HuH-7 (cell line): ENCODE measurements around the gene UBXN11.

Experiments used
- DNase-seq: peaks from one replicate; pipeline ENCODE4 v3.0.0; 2011; ENCODE audit warnings: low spot score

UBXN11 gene

DNA sequence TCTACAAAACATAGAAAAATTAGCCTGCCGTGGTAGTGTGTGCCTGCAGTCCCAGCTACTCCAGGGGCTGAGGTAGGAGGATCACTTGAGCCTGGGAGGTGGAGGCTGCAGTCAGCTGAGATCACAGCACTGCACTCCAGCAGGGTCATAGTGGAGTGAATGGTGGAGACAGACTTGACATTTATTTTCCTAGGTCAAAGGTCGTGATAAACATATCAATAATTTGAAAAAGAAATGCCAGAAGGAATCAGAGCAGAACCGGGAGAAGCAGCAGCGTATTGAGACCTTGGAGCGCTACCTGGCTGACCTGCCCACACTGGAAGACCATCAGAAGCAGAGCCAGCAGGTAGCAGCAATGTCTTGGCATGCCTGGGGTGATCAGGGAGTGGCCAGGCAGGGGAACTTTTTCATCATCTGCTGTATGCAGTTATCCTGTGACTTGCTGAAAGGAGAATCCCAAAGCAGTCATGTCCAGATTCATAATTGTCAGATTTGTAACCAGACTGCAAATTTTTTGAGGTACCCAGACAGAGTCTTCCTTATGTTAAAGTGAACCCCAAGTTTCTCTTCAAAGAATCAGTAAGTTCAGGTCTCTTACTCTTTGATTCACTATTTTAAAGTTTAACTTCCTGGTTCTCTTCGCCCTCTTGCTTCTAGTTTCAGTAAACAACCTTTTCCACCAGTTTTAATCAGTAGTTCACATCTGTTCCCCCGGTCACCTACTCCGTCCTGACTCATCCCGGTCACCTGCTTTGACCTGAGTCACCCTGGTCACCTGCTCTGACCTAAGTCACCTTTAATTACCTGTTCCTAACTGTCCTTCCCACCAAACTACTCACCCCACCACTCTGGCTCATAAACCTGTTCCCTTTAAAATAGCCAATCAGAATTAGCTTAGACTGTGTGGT is 37.9 kb downstream of the UBXN11 start:
- DNase-seq, result no peak

DNA sequence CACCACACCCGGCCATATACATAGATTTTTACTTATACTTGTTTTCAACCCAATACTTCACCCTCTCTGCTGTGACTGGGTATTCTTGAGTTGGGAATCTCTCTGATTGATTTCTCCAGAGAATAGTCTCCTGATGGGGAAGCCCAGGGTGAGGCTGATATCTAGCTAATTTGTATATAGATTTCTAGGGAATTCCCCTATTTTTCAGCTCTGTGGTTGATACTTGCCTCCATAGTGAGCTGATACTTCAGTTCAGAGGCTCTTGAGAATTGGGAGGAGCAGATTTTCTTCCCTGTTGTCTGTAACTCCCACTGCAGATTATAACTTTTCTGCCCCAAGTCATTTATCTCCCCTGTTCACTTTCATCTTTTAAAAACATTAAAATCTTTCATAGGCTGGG is 41.0 kb downstream of the UBXN11 start:
- no peak for DNase-seq

DNA sequence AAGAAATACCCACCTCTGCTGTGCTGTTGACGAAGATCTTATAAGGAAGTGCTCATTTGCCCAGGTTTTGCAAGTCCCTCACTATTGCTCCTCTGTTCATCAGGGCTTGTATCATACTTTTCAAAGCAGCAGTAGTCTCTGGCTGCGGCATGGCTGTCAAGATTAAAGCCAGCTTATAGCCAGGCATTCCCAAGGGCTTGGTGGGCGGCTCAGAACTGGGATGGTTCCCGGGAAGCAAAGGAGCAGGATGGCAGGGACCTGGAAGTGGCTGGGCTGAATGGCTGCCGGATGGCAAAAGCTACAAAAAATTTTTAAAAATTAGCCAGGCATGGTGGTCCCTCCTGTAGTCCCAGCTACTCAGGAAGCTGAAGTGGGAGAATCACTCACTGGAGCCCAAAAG is 43.2 kb downstream of the UBXN11 start:
- DNase-seq, result no peak

DNA sequence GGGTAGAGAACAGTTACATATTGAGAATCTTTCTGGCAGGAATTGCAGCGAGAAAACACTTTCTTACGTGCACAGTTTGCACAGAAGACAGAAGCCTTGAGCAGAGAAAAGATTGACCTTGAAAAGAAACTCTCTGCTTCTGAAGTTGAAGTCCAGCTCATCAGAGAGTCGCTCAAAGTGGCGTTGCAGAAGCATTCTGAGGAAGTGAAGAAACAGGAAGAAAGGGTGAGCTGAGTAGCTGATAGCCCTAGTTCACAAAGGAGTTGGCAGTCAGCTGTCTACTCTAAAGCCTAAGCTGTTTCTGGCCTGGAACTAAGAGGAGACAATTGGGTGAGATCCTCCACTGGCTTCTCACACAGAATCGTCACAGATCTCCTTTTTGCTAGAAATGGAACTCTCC is 46.9 kb downstream of the UBXN11 start:
- no peak for DNase-seq

DNA sequence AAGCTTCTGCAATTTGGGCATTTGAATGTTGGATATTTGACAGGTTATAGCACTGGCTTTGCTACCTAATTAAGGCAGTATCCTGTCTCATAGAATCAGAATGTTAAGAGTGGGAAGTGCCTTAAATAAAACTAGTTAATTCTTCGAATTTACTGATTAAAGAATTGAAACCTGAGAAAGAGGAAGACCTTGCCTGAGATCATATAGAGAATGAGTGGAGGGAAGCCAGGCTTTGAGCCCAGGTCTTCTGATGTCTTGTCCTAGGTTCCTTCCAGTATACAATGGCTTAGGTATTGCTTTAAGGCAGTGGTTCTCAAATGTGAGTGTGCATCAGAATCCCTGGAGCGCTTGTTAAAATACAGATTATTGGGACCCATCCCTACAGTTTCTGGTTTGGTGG is 47.4 kb downstream of the UBXN11 start:
- DNase-seq, result no peak

DNA sequence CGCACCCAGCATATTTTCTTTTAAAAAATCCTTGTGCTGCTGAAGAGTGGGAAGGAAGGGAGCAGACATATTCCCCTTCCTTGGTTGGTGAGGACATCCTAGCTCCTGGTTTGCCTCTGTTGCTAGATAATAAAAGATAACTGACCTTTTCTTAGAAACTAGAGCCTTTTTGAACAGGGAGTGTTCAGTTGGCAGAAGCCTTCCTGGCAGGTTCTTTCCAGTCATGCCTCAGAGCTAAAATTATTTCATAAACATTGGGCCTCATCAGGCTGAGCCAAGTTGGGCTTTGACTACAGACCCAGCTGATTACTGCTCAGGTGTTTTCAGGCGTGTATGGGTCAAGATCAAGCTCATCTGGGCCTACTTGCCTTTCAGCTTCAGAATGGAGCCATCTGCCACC is 49.2 kb downstream of the UBXN11 start:
- no peak for DNase-seq

DNA sequence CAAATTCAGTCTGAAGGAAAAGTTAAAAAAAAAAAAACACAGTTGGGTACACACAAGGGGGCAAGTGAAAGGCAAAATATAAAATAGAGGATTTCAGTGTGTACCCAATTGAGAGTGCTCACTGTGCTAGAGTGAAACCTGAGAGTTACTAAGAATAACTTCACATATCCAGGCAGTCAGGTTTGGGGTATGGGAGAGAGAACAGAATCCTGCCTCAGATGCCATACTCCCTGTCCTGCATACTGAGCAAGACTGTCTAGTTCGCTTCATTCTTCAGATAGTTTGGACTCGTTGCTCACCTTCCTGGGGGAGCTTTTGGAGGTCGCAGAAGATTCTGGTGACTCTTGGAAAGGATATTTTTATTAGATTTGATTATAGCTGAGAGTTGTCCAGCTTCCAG is 52.0 kb downstream of the UBXN11 start:
- no peak for DNase-seq

DNA sequence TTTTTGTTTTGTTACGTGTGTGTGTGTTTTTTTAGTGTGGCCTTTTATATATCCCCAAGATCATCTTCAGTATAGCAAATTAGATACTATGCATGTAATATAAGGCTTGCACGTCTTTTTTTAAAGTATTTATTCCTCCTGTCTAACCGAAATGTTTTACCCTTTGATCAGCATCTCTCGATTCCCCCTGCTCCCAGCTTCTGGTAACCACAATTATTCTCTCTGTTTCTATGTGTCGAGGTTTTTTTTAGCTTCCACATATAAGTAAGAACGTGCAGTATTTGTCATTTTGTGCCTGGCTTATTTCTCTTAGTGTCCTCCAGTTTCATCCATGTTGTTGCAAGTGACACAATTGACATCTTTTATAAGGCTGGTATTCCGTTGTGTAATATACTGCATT is 53.7 kb downstream of the UBXN11 start:
- DNase-seq, result no peak

DNA sequence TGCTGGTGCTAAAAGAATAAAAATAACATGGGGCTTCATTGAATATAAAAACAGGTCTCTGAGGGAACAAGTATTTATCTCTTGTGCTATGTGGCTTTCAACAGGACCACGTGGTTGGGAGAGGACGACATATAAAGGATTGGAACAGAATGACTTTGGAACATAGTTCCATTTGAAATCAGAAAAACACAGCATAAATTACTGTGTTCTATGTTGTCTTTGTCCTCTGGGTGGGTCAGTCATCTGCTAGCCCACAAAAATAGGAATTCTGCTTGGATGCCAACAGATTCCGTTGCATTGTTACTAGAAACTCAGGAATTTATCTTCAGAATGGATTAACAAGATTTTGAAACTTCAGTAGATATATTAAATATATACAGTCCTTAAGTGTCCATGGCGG is 66.5 kb downstream of the UBXN11 start:
- no peak for DNase-seq

DNA sequence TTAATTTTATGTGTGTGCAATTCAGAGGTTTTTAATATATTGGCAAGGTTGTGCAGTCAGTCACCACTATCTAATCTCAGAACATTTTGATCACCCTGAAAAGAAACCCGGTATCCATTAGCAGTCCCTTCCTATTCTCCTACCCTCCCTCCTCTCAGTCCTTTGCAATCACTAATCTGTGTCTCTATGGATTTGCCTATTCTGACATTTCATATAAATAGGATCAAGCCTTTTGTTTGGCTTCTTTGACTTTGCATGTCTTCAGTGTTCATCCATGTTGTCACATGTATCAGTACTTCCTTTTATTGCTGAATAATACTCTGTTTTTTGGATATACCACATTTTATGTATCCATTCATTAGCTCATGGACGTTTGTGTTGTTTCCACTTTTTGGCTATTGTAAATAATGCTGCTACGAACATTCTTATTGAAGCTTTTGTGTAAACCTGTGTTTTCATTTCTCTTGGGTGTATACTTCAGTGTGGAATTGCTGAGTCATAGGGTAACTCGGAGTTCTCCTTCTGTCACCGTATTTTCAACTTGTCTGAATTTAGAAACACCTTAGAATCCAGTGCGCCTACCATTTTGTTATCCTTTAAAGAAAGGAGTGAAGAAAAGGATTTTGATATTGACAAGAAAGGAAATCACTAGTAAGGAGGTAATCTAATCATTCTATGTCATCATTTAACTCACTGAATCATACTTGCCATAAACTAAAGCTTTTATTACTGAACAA is 69.0 kb downstream of the UBXN11 start:
- DNase-seq, result no peak

DNA sequence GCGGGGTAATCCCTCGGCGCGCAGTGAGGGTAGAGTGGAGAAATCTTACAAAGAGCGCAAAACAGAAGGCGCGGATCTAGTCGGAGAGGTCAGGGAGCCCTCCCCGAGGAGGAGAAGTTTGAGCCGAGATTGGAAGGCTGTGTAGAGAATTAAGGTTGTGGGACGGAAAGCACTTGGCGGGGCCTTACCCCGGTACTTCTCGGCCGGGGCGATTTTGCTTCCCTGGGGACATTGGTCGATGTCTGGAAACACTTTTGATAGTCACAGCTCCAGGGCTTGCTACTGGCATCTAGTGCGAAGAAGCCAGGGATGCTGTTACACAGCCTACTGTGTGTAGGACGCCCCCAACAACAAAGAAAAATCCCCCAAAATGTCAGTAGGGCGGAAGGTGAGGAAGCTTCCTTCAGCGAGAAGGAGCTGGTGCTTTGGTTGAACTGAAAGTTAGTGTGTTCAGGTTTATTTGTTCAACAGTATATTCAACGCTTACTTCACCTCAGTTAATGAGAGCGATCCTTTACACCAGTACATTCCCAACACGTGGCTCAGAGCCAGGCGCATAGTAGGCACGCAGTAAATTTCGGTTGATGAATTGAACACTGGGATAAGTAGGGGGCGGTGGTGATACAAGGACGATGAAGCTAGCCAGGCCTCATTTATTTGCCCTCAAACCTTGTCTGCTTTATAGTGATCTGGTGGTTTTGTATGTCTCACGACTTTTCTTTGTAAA is 71.6 kb downstream of the UBXN11 start:
- DNase-seq, result no peak

DNA sequence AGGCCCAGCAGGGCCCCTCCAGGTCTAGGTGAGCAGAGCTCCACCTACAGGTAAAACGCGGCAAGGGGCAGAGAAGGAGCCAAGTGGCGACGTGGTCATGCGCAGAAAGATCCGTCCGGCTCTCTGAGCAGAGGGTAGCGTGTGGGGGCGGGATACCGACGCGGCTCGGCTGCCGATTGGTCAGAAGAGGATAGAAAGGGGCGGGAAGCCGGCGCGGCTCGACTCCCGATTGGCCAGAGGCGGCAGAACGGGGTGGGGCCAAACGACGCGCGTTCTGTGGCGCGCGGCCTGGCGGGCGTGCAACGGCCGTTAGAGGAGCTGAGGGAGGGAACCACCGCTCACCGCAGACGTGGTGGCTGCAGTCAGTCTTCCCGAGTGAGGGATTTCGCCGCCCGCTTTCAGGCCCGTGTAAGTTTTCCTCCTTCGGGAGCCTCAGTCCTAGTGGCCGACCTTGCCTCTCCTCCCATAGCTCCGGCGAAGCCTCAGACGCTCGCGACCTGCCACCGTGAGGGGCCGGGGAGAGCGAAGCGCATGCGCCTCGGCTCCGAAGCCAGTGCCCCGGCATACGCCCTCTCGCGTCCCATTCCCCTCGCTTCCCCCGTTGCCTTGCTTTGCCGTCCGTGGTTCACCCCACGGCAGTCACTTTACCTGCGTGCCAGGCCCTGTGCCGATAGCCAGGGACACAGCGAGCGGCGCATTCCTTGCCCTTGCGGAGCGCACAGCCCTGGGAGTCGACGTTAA is 72.4 kb downstream of the UBXN11 start, which contains the start of gene CEP85:
TSS of gene CEP85 (plus strand) at position 298 of the 741 bp plus-strand sequence. CDS start 5,584 bp downstream, outside the sequence.
- DNase-seq, result peak; percentile 94
